Ovary (tissue), 9 donors: ENCODE data around the gene FAM131A. TPM values are rescaled to one million over a fixed set of nuclear protein-coding genes. Genes with fewer than 3 reads are reported as not detected.
A peak's percentile ranks its signal among the peaks of the same experiment; 100 is the strongest.

ENCODE experiments used
- DNase-seq, 5 donors: peaks; one replicate each; pipeline ENCODE4 v3.0.0-alpha.2; 2019 to 2020
- H3K27ac ChIP-seq, 2 donors: fragments of 200-600 bp; one replicate each; pipeline versions ENCODE4 v1.5.1 to v1.8.0; 2019 to 2022
- H3K27me3 ChIP-seq: fragments of 200-600 bp; one replicate; pipeline ENCODE4 v1.8.0; 2022
- H3K36me3 ChIP-seq: fragments of 200-600 bp; sonication (generic); one replicate; pipeline ENCODE4 v1.5.1; 2019
- H3K4me1 ChIP-seq: one replicate; pipeline ENCODE4 v1.8.1; 2013; ENCODE audit warnings: mild to moderate bottlenecking, moderate library complexity; ENCODE audit not compliant: insufficient read depth
- H3K4me3 ChIP-seq: fragments of 200-600 bp; sonication (generic); one replicate; pipeline ENCODE4 v1.5.1; 2017
- H3K9me3 ChIP-seq, 2 donors: fragments of 200-600 bp in 1 of 2; sonication (generic) in 1 of 2; one replicate each; pipeline versions ENCODE4 v1.5.1 to v1.8.1; 2013 to 2019; ENCODE audit warnings: mild to moderate bottlenecking in 1 of 2, moderate library complexity in 1 of 2
- CTCF ChIP-seq, 3 donors: fragments of 450-650 bp in 2 of 3; fragments of 200-600 bp in 1 of 3; IDR thresholded peaks; one replicate each; pipeline versions ENCODE4 v1.5.1 to v1.8.0; 2016 to 2022; ENCODE audit warnings: antibody characterized with exemption in 3 of 3, mild to moderate bottlenecking in 1 of 3
- EP300 ChIP-seq: sonication (generic); formaldehyde crosslinking; IDR thresholded peaks from one replicate; pipeline ENCODE4 v1.6.1; 2017; ENCODE audit warnings: antibody characterized with exemption
- POLR2A ChIP-seq: fragments of 450-650 bp; IDR thresholded peaks from one replicate; pipeline ENCODE4 v1.6.1; 2017; ENCODE audit warnings: antibody characterized with exemption, mild to moderate bottlenecking, moderate library complexity
- WGBS, 3 donors: extraction: QIAGEN DNeasy Blood & Tissue Kit in 1 of 3; methylation state at CpG; one replicate each; pipeline versions ENCODE4 v1.1.5 to v1.1.7; 2013 to 2017; 5-methylcytosine and 5-hydroxymethylcytosine counted together
- intact Hi-C, 4 donors: fragments of 100-400 bp; cut with DNase I; formaldehyde crosslinking; loops; one replicate each; pipeline versions ENCODE4 v1.11.0 to v1.15.1; 2022 to 2023
- polyA plus RNA-seq, 2 donors: library from polyadenylated mRNA; stranded (reverse); fragments of 200-250 nt in 1 of 2; fragments of 350-450 nt in 1 of 2; fragmentation: Illumina TruSeq in 1 of 2; extraction: RNeasy Lipid Tissue Mini Kit (QIAGEN cat#74804) in 1 of 2; gene quantifications; one replicate each; pipeline ENCODE4 v1.2.3, GENCODE V29; 2013 to 2014
- total RNA-seq, 7 donors: library from RNA; depleted of rRNA in 2 of 7; stranded (reverse); fragments of >200 nt in 2 of 7; fragmentation: NEBNext Ultra II Directional in 3 of 7; extraction: Animal tissue kit (Norgen Biotek cat#: 25700) in 3 of 7; gene quantifications; one replicate each; pipeline versions ENCODE4 v1.1.0 to v1.2.4, GENCODE V29; 2016 to 2023
- donor health status: DM: no; HTN: no; CAD: no; lungs with moderate emphysema.
- donor health status: DM: no; HTN: no; CAD: no.
- donor health status: Bipolar disorder and iron deficiency.
- donor health status: DM: yes; HTN: yes; CAD: no.
- donor health status: DM: no; HTN: no; CAD: no.
- donor health status: DM: yes; HTN: yes; CAD: no.

FAM131A gene
- total and polyA plus RNA-seq, 9 donors = 8.7 to 37.8 (median 27.1) TPM

- H3K36me3 ChIP-seq = no peaks in the 10 kb centered on the region
- H3K4me3 ChIP-seq = no peak overlapping the region
- no peak overlapping the region for H3K27ac ChIP-seq
- intact Hi-C loops = loop anchor here in 2 of 4 donors (5.0 to 10.0 kb wide), 3 partner anchors 135 to 387 kb away; no protein-coding TSS in a partner anchor
- no peaks in the 10 kb centered on the region for H3K27me3 ChIP-seq
- TF ChIP-seq CTCF (IDR thresholded peaks at IDR 0.05) (no peak), EP300 (no peak), POLR2A (no peak)
- 84 to 88% (median 86%) methylated on average over 5 of the region's 5 CpGs for WGBS, 3 donors
- peaks cover 2% of the 10 kb centered on the region for H3K4me1 ChIP-seq
- DNase-seq = no peak
- H3K9me3 ChIP-seq = no peaks in the 10 kb centered on the region
Measured at GRCh38 chr3:184377374-184377773, 40.0 kb downstream of the FAM131A start.

- intact Hi-C loops = loop anchor here in 2 of 4 donors (5.0 to 10.0 kb wide), 3 partner anchors 134 to 387 kb away; no protein-coding TSS in a partner anchor
- no peaks in the 10 kb centered on the region for H3K9me3 ChIP-seq
- no peaks in the 10 kb centered on the region for H3K27me3 ChIP-seq
- peak within 1 kb of the TSS; percentile 66 to 70 for H3K27ac ChIP-seq
- WGBS, 3 donors = 65 to 72% (median 72%) methylated on average over 7 of the region's 7 CpGs
- no peaks in the 10 kb centered on the region for H3K36me3 ChIP-seq
- DNase-seq = no peak
- TF ChIP-seq EP300 (no peak), CTCF (IDR thresholded peaks at IDR 0.05) (no peak), POLR2A (no peak)
- peaks cover 2% of the 10 kb centered on the region for H3K4me1 ChIP-seq
- no peak within 1 kb of the TSS for H3K4me3 ChIP-seq
Measured at GRCh38 chr3:184377882-184378445, 40.6 kb downstream of the FAM131A start, which contains the start of gene THPO. Gene THPO (minus strand): TSS chr3:184378207. CDS start chr3:184376259, 1,948 bp downstream.

- H3K9me3 ChIP-seq = no peaks in the 10 kb centered on the region
- intact Hi-C loops = loop anchor here in 2 of 4 donors (5.0 to 10.0 kb wide), 3 partner anchors 133 to 386 kb away; no protein-coding TSS in a partner anchor
- H3K27ac ChIP-seq = peak overlapping the region; percentile 66 to 70
- no peak for DNase-seq
- H3K27me3 ChIP-seq = no peaks in the 10 kb centered on the region
- 66 to 73% (median 72%) methylated on average over 10 of the region's 10 CpGs for WGBS, 3 donors
- H3K4me1 ChIP-seq = peaks cover 2% of the 10 kb centered on the region
- no peaks in the 10 kb centered on the region for H3K36me3 ChIP-seq
- TF ChIP-seq CTCF (IDR thresholded peaks at IDR 0.05) = no peak
- no peak for TF ChIP-seq EP300
- no peak for TF ChIP-seq POLR2A
- no peak overlapping the region for H3K4me3 ChIP-seq
Measured at GRCh38 chr3:184378651-184379357, 41.4 kb downstream of the FAM131A start.

- peak within 1 kb of the TSS; percentile 66 to 70 for H3K27ac ChIP-seq
- H3K36me3 ChIP-seq = no peaks in the 10 kb centered on the region
- no peaks in the 10 kb centered on the region for H3K27me3 ChIP-seq
- no peaks in the 10 kb centered on the region for H3K9me3 ChIP-seq
- peak; percentile 59 to 73 (median 68) for DNase-seq
- peaks cover 2% of the 10 kb centered on the region for H3K4me1 ChIP-seq
- peak within 1 kb of the TSS; percentile 67 for H3K4me3 ChIP-seq
- WGBS, 3 donors = 7 to 22% (median 20%) methylated on average over 20 to 56 of the region's 71 CpGs
- intact Hi-C loops = loop anchor here in 2 of 4 donors (2.0 to 10.0 kb wide), 4 partner anchors 31 to 385 kb away; no protein-coding TSS in a partner anchor
- TF ChIP-seq CTCF (IDR thresholded peaks at IDR 0.05) = no peak
- no peak for TF ChIP-seq EP300
- TF ChIP-seq POLR2A = no peak
Measured at GRCh38 chr3:184379358-184380184, 42.2 kb downstream of the FAM131A start, which contains the start of gene CHRD. Gene CHRD (plus strand): TSS chr3:184380054. CDS start chr3:184380319, 265 bp downstream.
